Trophoblast cell (in vitro differentiated cells and primary cell): Measurements from ENCODE around the gene PNPLA1.

Source experiments
- DNase-seq, 2 donors: peaks; one replicate each; pipeline ENCODE4 v3.0.0-alpha.2; 2016
- H2AFZ ChIP-seq: 2 replicates; pipeline ENCODE4 v1.6.1; 2013; ENCODE audit warnings: low read length, moderate library complexity, mild to moderate bottlenecking; ENCODE audit not compliant: insufficient read depth, poor library complexity
- H2AK5ac ChIP-seq: 2 replicates; pipeline ENCODE4 v1.6.1; 2013; ENCODE audit warnings: mild to moderate bottlenecking, low read length
- H2BK120ac ChIP-seq: 2 replicates; pipeline ENCODE4 v1.6.1; 2013; ENCODE audit warnings: low read length, mild to moderate bottlenecking, moderate library complexity; ENCODE audit not compliant: insufficient read depth, poor library complexity
- H2BK12ac ChIP-seq: 2 replicates; pipeline ENCODE4 v1.6.1; 2013; ENCODE audit warnings: mild to moderate bottlenecking, low read length, moderate library complexity
- H2BK5ac ChIP-seq: 2 replicates; pipeline ENCODE4 v1.6.1; 2013; ENCODE audit warnings: low read length, low read depth, moderate library complexity, mild to moderate bottlenecking; ENCODE audit not compliant: poor library complexity
- H3K14ac ChIP-seq: 2 replicates; pipeline ENCODE4 v1.6.1; 2013; ENCODE audit warnings: mild to moderate bottlenecking, low read length
- H3K18ac ChIP-seq: 2 replicates; pipeline ENCODE4 v1.6.1; 2013; ENCODE audit warnings: mild to moderate bottlenecking, low read length
- H3K23ac ChIP-seq: 2 replicates; pipeline ENCODE4 v1.6.1; 2013; ENCODE audit warnings: low read length
- H3K27ac ChIP-seq: 2 replicates; pipeline ENCODE4 v1.5.1; 2013; ENCODE audit warnings: low read depth, mild to moderate bottlenecking, inconsistent platforms, low read length, moderate library complexity
- H3K27me3 ChIP-seq: 2 replicates; pipeline ENCODE4 v1.6.1; 2013; ENCODE audit warnings: inconsistent platforms, mild to moderate bottlenecking, low read length, moderate library complexity; ENCODE audit not compliant: insufficient read depth
- H3K36me3 ChIP-seq, 2 experiments: 1 replicate in 1 of 2; 2 replicates in 1 of 2; pipeline ENCODE4 v1.6.1; 2013; ENCODE audit warnings: low read length in 2 of 2, mild to moderate bottlenecking in 2 of 2, moderate library complexity in 1 of 2; ENCODE audit not compliant: insufficient read depth in 2 of 2, control insufficient read depth in 1 of 2
- H3K4ac ChIP-seq: 2 replicates; pipeline ENCODE4 v1.6.1; 2013; ENCODE audit warnings: low read depth, mild to moderate bottlenecking, low read length, moderate library complexity
- H3K4me1 ChIP-seq, 2 experiments: 1 replicate in 1 of 2; 2 replicates in 1 of 2; pipeline ENCODE4 v1.6.1; 2013; ENCODE audit warnings: low read length in 2 of 2, mild to moderate bottlenecking in 2 of 2, moderate library complexity in 1 of 2; ENCODE audit not compliant: insufficient read depth in 2 of 2, control insufficient read depth in 1 of 2
- H3K4me2 ChIP-seq: 2 replicates; pipeline ENCODE4 v1.6.1; 2013; ENCODE audit warnings: inconsistent platforms, mild to moderate bottlenecking, low read length, moderate library complexity
- H3K4me3 ChIP-seq: 2 replicates; pipeline ENCODE4 v1.5.1; 2013; ENCODE audit warnings: mild to moderate bottlenecking, low read depth, low read length, inconsistent platforms
- H3K79me1 ChIP-seq: one replicate; pipeline ENCODE4 v1.6.1; 2013; ENCODE audit warnings: low read length
- H3K79me2 ChIP-seq: 2 replicates; pipeline ENCODE4 v1.6.1; 2013; ENCODE audit warnings: low read length, mild to moderate bottlenecking; ENCODE audit not compliant: control insufficient read depth, insufficient read depth, poor library complexity
- H3K9ac ChIP-seq: 2 replicates; pipeline ENCODE4 v1.6.1; 2013; ENCODE audit warnings: mild to moderate bottlenecking, low read length
- H3K9me3 ChIP-seq: 2 replicates; pipeline ENCODE4 v1.6.1; 2013; ENCODE audit warnings: low read depth, mild to moderate bottlenecking, control low read depth, inconsistent platforms, low read length; ENCODE audit not compliant: insufficient read depth
- H4K12ac ChIP-seq: 2 replicates; pipeline ENCODE4 v1.6.1; 2013; ENCODE audit warnings: low read depth, mild to moderate bottlenecking, low read length, moderate library complexity
- H4K8ac ChIP-seq: 2 replicates; pipeline ENCODE4 v1.6.1; 2013; ENCODE audit warnings: low read depth, mild to moderate bottlenecking, low read length, moderate library complexity
- H4K91ac ChIP-seq: one replicate; pipeline ENCODE4 v1.6.1; 2013; ENCODE audit warnings: low read depth, mild to moderate bottlenecking, low read length, moderate library complexity
- WGBS: extraction: QIAGEN DNeasy Blood & Tissue Kit; methylation state at CpG from one replicate; pipeline ENCODE4 v1.1.7; 2013; ENCODE audit warnings: missing lambda C conversion rate; ENCODE audit not compliant: insufficient read length, insufficient coverage; ENCODE audit errors: extremely low coverage; 5-methylcytosine and 5-hydroxymethylcytosine counted together

PNPLA1 gene

GRCh38 chr6:36331381-36331780 is 61.5 kb downstream of the PNPLA1 start:
- Histone ChIP-seq H3K27ac (no peak overlapping the region), H2BK120ac (no peak overlapping the region), H3K27me3 (no peaks in the 10 kb centered on the region), H3K14ac (no peak overlapping the region), H3K79me1 (no peaks in the 10 kb centered on the region), H2BK5ac (no peak overlapping the region), H3K4ac (no peak overlapping the region), H3K23ac (no peak overlapping the region), H3K79me2 (no peaks in the 10 kb centered on the region), H3K4me3 (no peak overlapping the region), H4K91ac (no peak overlapping the region), H3K36me3 (no peaks in the 10 kb centered on the region), H3K18ac (no peak overlapping the region), H2BK12ac (no peak overlapping the region), H3K4me2 (no peak overlapping the region), H4K12ac (no peak overlapping the region), H3K9me3 (peaks cover 2% of the 10 kb centered on the region), H4K8ac (no peak overlapping the region), H2AFZ (no peak overlapping the region), H3K9ac (no peak overlapping the region), H3K4me1 (no peaks in the 10 kb centered on the region), H2AK5ac (no peak overlapping the region)
- no peak for DNase-seq
- no CpG with 5 or more reads among the region's 6 CpGs for WGBS

GRCh38 chr6:36333171-36333895 is 63.5 kb downstream of the PNPLA1 start:
- Histone ChIP-seq H3K79me1 (no peaks in the 10 kb centered on the region), H3K14ac (no peak overlapping the region), H3K23ac (no peak overlapping the region), H4K12ac (no peak overlapping the region), H3K4me2 (no peak overlapping the region), H3K4me1 (no peaks in the 10 kb centered on the region), H4K91ac (no peak overlapping the region), H3K27me3 (no peaks in the 10 kb centered on the region), H3K4ac (no peak overlapping the region), H2AFZ (no peak overlapping the region), H3K18ac (no peak overlapping the region), H3K27ac (no peak overlapping the region), H3K36me3 (no peaks in the 10 kb centered on the region), H3K9ac (no peak overlapping the region), H2BK120ac (no peak overlapping the region), H2BK12ac (no peak overlapping the region), H3K79me2 (no peaks in the 10 kb centered on the region), H4K8ac (no peak overlapping the region), H3K4me3 (no peak overlapping the region), H3K9me3 (peaks cover 2% of the 10 kb centered on the region), H2AK5ac (no peak overlapping the region), H2BK5ac (no peak overlapping the region)
- DNase-seq = no peak
- WGBS = no CpG with 5 or more reads among the region's 8 CpGs

GRCh38 chr6:36333931-36334725 is 64.3 kb downstream of the PNPLA1 start:
- no peak overlapping the region for H2BK5ac ChIP-seq
- no peak overlapping the region for H3K9ac ChIP-seq
- no peak overlapping the region for H3K4me2 ChIP-seq
- no peak overlapping the region for H3K4ac ChIP-seq
- H3K14ac ChIP-seq = no peak overlapping the region
- no peaks in the 10 kb centered on the region for H3K27me3 ChIP-seq
- WGBS = no CpG with 5 or more reads among the region's 20 CpGs
- no peak overlapping the region for H2BK12ac ChIP-seq
- no peak overlapping the region for H4K12ac ChIP-seq
- H3K36me3 ChIP-seq = no peaks in the 10 kb centered on the region
- no peak overlapping the region for H2BK120ac ChIP-seq
- H3K23ac ChIP-seq = no peak overlapping the region
- H3K27ac ChIP-seq = no peak overlapping the region
- H3K9me3 ChIP-seq = peaks cover 2% of the 10 kb centered on the region
- no peak overlapping the region for H2AFZ ChIP-seq
- H3K4me3 ChIP-seq = no peak overlapping the region
- DNase-seq = no peak
- no peak overlapping the region for H3K18ac ChIP-seq
- no peaks in the 10 kb centered on the region for H3K79me1 ChIP-seq
- no peaks in the 10 kb centered on the region for H3K4me1 ChIP-seq
- H4K91ac ChIP-seq = no peak overlapping the region
- H3K79me2 ChIP-seq = no peaks in the 10 kb centered on the region
- no peak overlapping the region for H4K8ac ChIP-seq
- H2AK5ac ChIP-seq = no peak overlapping the region

DNA sequence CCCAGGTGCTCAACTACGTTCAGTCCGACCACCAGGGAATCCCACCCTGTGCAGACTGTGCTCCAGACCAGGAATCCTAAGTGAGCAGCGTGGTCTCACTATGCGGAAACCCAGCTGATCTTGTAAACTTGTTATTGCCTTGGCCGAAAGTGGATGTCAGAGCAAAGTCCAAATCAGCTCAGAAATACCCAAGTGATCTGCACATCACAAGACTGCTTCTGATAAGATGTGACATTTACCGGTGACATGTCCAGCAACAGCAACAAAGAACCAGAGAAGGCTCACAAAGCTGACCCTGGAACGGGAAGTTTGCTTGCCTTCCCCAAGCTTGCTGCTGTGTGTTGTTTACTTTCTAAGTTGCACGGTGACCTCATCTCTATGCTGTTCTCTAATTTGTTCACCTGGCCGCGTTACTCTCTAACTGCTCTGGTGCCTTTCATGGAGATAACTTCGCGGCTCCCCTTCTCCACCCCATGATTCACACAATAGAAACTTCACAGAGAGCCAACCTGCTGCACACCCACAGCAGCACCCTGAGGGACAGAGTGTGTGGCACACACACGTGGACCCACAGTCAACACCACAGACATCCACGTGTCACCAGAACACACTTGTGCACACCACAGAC is 65.1 kb downstream of the PNPLA1 start:
- no peaks in the 10 kb centered on the region for H3K36me3 ChIP-seq
- no peaks in the 10 kb centered on the region for H3K79me2 ChIP-seq
- H2BK120ac ChIP-seq = no peak overlapping the region
- no peak overlapping the region for H4K8ac ChIP-seq
- no peak overlapping the region for H3K14ac ChIP-seq
- no peak overlapping the region for H3K9ac ChIP-seq
- no CpG with 5 or more reads among the region's 14 CpGs for WGBS
- no peak overlapping the region for H3K4ac ChIP-seq
- H3K4me2 ChIP-seq = no peak overlapping the region
- H2BK5ac ChIP-seq = no peak overlapping the region
- H3K18ac ChIP-seq = no peak overlapping the region
- H3K23ac ChIP-seq = no peak overlapping the region
- H3K27ac ChIP-seq = no peak overlapping the region
- H3K27me3 ChIP-seq = no peaks in the 10 kb centered on the region
- no peaks in the 10 kb centered on the region for H3K79me1 ChIP-seq
- H4K12ac ChIP-seq = no peak overlapping the region
- H2AK5ac ChIP-seq = no peak overlapping the region
- no peak overlapping the region for H2BK12ac ChIP-seq
- DNase-seq = no peak
- no peaks in the 10 kb centered on the region for H3K4me1 ChIP-seq
- no peak overlapping the region for H4K91ac ChIP-seq
- H2AFZ ChIP-seq = no peak overlapping the region
- no peak overlapping the region for H3K4me3 ChIP-seq
- peaks cover 2% of the 10 kb centered on the region for H3K9me3 ChIP-seq
